AG08395 (cell line): ENCODE measurements around the gene LRRC56.
A peak's percentile ranks its signal among the peaks of the same experiment; 100 is the strongest.
"Not testable (repeated sequence)": the region's sequence is repeated elsewhere in the genome, so short reads cannot be mapped to it uniquely, and the experiment has no call there.

ENCODE experiments used
- DNase-seq: peaks from one replicate; pipeline ENCODE4 v3.0.0; 2012; ENCODE audit warnings: mixed read lengths, low spot score

The LRRC56 gene

GRCh38 chr11:501001-501682 is 36.2 kb upstream of the LRRC56 start:
- DNase-seq: no peak

DNA sequence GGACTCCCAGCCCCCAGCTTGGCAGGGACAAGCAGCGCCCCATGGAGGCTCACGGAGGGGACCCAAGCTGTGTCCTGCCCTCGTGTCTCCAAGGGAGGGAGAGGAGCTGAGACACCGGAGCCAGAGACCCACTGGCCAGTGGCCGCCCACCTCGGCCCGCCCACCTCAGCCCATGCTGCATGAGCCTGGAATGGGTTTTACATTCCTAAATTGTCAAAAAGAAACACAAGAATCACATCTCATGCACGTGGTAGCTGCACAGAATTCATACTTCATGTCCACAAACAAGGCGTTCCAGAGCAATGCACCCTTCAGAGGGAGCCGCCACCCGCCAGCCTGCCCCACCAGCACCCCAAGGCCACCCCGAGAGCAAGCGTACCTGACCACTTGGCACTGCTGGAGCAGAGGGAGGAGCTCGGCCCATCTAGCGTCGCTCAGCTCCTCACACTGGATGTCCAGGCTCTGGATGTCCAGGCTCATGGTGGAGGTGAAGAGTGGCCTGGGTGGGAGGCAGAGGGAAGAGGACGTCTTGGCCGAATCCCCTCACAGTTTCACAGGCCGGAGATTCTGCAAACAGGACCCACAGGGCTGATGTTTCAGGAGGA is 35.5 kb upstream of the LRRC56 start:
- no peak for DNase-seq

DNA sequence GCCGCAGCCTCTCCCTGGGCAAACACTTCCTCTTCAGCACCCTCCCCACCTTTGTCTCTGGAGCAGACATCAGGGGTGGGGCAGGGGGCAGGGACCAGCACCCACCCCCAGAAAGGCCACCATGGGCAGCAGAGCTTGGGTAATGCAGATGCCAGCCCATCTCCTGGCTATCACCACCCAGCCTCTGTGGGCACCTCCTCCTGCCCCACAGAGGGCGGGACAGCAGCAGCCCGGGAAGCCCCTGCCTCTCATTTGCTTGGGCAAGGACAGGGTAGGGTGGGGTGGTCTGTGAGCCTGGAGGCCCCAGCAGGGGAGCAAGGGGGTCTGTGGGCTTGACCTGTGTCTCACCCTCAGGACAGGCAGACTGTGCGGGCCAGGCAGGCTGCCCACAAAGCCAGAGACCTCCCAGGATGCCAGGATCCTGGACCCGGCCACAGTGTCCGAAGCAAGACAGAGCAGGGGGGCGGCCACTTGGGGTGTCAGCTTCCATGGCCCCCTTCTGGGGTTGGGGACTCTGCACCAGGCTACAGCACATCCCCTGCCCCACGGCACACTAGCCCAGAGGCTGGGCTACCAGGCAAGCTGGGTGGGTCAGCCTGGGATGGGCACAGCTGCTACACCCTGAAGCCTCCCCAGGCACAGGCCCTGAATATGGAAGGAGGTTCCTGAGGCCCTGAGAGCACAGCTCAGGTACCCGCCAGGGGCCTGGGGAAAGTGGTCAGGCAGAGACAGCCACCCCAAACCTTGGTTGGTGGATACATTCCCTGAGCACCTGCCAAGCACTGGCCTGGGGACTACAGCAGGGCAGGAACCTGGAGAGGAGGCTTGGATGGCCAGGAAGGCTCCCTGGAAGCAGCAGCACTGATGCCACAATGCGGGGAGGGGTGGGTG is 34.8 kb upstream of the LRRC56 start:
- DNase-seq: no peak

- DNase-seq: peak; percentile 62
Observed at GRCh38 chr11:503179-503981, 33.9 kb upstream of the LRRC56 start.

DNA sequence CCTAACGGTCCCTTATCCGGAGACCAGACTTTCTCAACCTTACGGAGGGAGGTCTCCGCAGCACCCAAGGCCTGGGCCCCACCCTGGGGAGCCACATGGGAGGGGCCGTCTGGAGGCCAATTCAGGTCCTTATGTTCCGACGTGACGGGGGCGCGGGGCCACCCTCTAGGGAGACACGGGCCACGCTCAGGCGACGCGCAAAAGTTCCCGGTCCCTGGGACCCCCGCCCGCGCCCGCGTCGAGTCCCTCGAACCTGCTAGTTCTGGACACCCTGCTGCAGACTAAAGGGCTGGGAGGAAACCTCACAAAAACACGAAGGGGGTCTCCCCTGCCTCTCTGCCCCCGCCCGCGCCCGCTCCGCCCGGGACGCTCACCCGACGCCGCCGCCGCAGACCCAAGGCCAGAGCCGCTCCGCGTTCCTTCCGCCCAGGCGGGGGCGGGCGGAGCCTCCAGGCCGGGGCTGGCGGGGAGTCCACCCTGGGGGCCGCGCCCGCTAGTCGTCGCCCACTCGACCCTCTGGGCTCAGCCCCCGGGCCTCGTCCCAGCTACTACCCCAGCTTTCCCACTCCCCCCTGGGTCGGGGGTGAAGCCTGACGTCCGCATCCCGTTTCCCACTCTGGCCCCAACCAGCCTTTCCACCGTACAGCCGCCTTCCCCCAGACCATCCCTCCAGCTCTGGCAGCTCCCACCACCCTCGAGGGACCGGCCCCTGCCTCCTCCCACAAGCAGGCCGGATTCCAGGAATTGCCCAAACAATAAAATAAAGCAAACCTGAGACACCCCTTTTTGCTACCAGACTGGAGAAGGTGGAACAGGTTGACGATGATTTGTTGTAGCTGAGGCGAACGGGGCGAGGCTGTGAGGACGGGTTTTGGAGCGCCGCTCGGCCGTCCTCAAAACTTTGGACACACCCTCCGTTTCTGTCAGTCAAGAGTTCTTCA is 33.0 kb upstream of the LRRC56 start:
- DNase-seq: peak; percentile 52

GRCh38 chr11:504994-505344 is 32.4 kb upstream of the LRRC56 start:
- no peak for DNase-seq

- DNase-seq: peak; percentile 97
Observed at GRCh38 chr11:506238-506994, 30.9 kb upstream of the LRRC56 start.

DNA sequence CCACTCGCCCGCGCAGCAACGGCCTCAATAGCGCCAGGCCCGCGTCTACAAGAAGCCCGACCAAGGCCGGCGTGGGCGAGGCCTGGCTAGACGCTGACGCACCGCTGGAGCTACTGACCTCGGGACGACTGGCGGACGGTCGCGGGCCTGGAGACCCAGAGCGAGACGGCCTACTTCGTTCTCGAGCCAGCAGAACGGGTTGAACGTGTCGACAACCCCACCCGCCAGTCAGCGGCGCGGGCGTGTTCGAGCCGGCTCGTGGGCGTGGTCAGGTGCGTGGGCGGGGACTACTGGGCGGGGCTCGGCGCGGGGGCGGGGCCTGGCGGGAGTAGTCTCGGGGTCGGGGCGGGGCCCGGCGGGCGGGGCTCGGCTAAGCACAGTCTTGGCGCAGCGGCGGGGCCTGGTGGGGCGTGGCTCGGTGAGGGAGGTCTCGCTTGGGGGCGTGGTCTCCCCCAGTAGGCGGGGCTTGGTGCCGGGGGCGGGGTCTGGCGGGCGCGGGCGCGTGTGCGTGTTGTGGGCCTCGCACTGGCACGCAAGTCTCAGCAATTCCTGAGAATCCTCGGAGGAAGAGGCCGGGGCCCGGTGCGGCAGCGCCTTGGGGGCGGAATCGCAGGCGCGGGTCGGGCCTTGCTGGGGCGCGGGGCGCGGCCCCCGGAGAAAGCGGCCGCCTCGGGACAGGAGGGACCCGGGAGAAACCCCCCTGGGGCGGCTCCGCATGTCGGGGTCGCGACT is 30.2 kb upstream of the LRRC56 start, which contains the start of gene RNH1:
RNH1 (minus strand) TSS at position 248 of the 732 bp plus-strand sequence. CDS start 5,080 bp downstream, outside the sequence.
- DNase-seq: peak; percentile 100

- no peak for DNase-seq
Observed at GRCh38 chr11:507727-508515, 29.4 kb upstream of the LRRC56 start.

DNA sequence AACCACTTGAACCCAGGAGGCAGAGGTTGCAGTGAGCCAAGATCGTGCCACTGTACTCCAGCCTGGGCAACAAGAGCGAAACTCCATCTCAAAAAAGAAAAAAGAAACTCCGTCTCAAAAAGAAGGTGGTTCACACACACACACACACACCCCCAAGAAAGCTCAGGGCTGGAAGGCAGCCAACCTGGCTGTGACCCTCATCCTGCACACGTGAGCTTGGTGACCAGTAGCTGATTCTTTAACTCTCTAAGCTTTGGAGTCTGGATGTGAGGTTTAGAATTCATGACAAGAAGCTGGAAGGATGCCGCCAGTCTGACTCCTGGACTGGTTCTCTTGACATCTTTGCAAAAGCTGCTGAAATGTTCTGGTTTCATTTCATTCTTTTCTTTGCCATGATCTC is 28.4 kb upstream of the LRRC56 start:
- no peak for DNase-seq

DNA sequence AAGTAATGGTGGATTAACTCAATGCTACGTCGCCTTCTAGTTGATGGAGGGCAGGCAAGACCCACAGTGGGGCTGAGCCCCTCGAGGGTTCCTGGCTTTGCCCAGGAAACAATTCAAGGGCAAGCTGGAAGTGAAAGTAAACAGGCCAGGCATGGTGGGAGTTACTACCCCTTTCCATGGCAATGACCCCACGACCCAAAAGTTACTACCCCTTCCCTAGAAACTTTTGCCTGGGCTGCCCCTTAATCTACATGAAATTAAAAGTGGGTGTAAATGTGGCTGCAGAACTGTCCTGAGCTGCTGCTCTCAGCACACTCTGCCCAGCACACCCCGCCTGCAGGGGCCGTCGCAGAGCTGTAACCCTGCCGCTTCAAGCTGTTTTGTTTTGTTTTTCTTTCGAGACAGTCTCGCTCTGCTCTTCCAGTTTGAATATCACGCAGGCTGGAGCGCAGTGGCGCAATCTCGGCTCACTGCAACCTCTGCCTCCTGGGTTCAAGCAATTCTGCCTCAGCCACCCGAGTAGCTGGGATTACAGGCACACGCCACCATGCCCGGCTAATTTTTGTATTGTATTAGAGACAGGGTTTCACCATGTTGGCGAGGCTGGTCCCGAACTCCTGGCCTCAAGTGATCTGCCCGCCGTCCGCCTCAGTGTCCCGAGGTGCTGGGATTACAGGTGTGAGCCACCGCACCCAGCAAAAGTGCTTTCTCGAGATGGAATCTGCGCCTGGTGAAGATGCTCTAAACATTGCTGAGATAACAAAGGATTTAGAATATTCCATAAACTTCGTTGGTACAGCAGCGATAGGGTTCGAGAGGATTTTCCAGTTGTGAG is 24.3 kb upstream of the LRRC56 start:
- DNase-seq: no peak

DNA sequence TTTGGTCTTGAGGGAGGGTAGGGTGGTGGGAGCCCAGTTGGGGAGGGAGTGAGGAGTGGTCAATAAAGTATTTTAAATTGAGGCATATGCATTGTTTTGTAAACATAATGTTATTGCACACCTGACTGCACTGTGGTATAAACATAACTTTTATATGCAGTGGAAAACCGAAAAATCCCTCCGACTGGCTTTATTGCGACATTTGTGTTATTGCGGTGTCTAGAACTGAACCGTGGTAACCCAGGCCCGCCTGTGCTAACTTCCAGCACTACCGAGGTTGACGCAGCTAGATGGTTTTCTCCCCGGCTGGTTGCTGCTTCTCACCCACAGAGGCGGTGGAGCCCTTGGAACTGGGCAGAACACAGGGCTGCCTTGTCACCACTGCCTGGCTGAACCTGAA is 22.7 kb upstream of the LRRC56 start:
- DNase-seq: no peak

GRCh38 chr11:515131-515530 is 22.2 kb upstream of the LRRC56 start:
- DNase-seq: no peak

DNA sequence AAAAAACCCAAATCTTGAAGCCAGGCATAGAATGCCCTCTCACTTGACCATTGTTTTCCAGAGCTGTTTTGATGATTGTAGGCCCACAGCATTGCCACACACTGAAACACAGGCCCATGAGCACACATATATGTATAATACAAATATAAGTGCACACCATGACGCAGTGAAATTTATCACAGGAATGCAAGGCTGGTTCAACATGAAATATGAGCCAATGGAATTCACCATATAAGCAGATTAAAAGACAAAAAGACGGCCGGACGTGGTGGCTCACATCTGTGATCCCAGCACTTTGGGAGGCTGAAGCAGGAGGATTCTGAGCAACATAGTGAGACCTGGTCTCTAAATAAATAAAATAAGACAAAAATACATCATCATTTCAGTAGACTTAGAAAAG is 20.9 kb upstream of the LRRC56 start:
- no peak for DNase-seq

- DNase-seq: not testable (repeated sequence)
Observed at GRCh38 chr11:516918-517685, 20.2 kb upstream of the LRRC56 start.

- DNase-seq: peak; percentile 93
Observed at GRCh38 chr11:518463-519202, 18.7 kb upstream of the LRRC56 start.
